ENCODE data around the gene WDR27. TPM values are rescaled to one million over a fixed set of nuclear protein-coding genes. Genes with fewer than 3 reads are reported as not detected.
"Not testable (repeated sequence)": the region's sequence is repeated elsewhere in the genome, so short reads cannot be mapped to it uniquely, and the experiment has no call there.

The WDR27 gene
- total RNA-seq, 1 donor from 2014 or later = 92.7 TPM

DNA sequence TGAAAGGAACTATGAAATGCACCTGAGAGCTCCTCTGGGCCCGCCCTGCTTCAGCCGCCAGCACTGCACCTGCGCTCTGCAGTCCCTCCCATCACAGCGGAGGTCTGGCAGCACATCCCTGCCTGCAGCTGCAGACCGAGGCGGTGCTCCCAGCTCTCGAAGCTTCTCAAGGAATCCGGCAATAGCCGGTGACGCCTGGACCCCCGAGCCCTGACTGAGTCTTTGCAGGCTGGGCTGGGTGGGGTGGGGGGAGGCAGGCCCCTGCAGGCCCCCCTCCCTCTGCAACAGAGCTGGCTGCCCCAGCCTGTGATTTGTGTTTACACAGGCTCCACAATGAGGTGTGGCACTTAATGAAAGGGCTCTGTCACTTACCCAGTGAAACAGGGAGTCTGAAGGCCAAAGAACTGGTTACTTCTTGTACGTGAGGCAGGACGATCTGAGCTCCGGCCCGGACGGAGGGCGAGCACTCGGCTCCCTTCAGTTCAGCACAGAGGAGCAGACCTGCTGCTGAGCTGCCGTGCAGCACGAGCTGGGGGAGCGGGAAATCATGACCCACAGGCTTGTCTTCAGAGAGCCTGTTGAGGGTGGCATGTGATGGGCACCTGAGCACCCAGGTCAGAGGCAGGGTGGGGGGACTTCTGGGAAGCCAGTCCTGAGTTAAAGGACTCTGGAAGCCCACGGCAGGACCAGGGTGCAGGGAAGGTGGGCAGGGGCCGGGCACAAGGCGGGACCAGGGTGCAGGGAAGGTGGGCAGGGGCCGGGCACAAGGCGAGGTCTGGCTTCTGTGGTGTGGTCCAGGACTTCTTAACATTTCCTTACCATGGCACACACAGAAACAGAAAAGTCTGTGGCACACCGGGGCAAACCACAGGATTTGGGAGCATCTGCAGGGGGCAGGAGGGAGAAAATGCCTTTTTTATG is 255.9 kb downstream of the WDR27 start:
- no peak for TF ChIP-seq CTCF (IDR thresholded peaks at IDR 0.05)
- Histone ChIP-seq H3K4me3 (no peak overlapping the region), H3K27ac (no peak overlapping the region), H3K27me3 (no peaks in the 10 kb centered on the region), H3K4me1 (peaks cover 0 to 4% of the 10 kb centered on the region in 2 donors), H3K9me3 (no peaks in the 10 kb centered on the region), H3K36me3 (peaks cover 0 to 2% of the 10 kb centered on the region in 2 donors)
- no peak for DNase-seq (ENCODE audit: low spot score in 2 of 2)
- intact Hi-C loops (cut with DNase I) = no loop called here

DNA sequence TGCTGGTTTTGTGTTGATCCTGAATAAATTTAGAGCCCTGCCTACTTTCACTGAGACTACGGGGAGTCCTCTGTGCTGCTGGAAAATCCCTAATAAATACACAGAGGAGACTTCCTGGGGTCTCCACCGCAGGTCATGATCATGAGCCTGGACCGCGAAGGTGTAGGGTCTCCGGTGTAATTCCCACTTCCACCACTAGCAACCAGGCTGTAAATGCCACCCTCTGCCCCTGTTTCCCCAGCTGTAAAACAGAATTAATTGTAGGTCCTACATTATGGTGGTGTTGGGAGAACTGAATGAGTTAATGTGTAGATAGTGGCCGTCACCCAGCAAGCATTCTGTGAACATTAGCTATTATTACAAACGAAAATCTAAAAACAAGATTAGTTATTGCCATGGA is 256.6 kb downstream of the WDR27 start:
- no peak for DNase-seq (ENCODE audit: low spot score in 2 of 2)
- Histone ChIP-seq H3K27me3 (no peaks in the 10 kb centered on the region), H3K4me3 (no peak overlapping the region), H3K4me1 (no peaks in the 10 kb centered on the region), H3K9me3 (no peaks in the 10 kb centered on the region), H3K27ac (no peak overlapping the region), H3K36me3 (peaks cover 0 to 2% of the 10 kb centered on the region in 2 donors)
- TF ChIP-seq CTCF (IDR thresholded peaks at IDR 0.05) = no peak
- intact Hi-C loops (cut with DNase I) = no loop called here

DNA sequence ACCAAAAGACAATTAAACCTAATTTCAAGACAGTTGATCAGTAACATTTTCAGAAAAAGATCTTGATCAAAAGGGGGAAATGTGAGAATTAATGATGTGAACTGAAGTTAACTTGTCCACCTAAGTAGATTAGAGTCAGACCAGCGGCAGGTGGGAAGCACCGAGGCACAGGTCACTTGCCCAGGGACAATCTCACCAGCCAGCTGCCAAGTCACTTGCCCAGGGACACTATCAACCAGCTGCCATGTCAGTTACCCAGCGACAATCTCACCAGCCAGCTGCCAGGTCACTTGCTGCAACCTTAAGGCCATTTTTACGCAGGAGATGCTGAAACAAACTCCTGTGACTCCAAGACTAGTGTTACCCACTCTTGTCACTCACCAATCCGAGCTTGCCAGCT is 260.5 kb downstream of the WDR27 start:
- intact Hi-C loops (cut with DNase I) = no loop called here
- Histone ChIP-seq H3K36me3 (peaks cover 0 to 2% of the 10 kb centered on the region in 2 donors), H3K4me3 (no peak overlapping the region), H3K27me3 (no peaks in the 10 kb centered on the region), H3K27ac (no peak overlapping the region), H3K9me3 (no peaks in the 10 kb centered on the region), H3K4me1 (no peaks in the 10 kb centered on the region)
- DNase-seq (ENCODE audit: low spot score in 2 of 2) = no peak
- no peak for TF ChIP-seq CTCF (IDR thresholded peaks at IDR 0.05)

GRCh38 chr6:169439710-169440109 is 262.1 kb downstream of the WDR27 start:
- Histone ChIP-seq H3K4me3 (no peak overlapping the region), H3K9me3 (peaks cover 3 to 7% of the 10 kb centered on the region in 2 donors), H3K36me3 (no peaks in the 10 kb centered on the region), H3K27me3 (no peaks in the 10 kb centered on the region), H3K4me1 (no peaks in the 10 kb centered on the region), H3K27ac (no peak overlapping the region)
- intact Hi-C loops (cut with DNase I) = no loop called here
- DNase-seq (ENCODE audit: low spot score in 2 of 2) = no peak
- TF ChIP-seq CTCF (IDR thresholded peaks at IDR 0.05) = no peak

- peaks cover 15 to 50% of the 10 kb centered on the region in 2 donors for H3K9me3 ChIP-seq
These were observed 267.3 kb downstream of the WDR27 start for GRCh38 chr6:169434554-169434953.

GRCh38 chr6:169429001-169429400 is 272.8 kb downstream of the WDR27 start:
- peaks cover 6 to 35% of the 10 kb centered on the region in 2 donors for H3K9me3 ChIP-seq
- no peak overlapping the region for H3K27ac ChIP-seq
- DNase-seq (ENCODE audit: low spot score in 2 of 2) = peak in 1 of 2 donors; percentile 42
- intact Hi-C loops (cut with DNase I) = no loop called here
- TF ChIP-seq CTCF (IDR thresholded peaks at IDR 0.05) = no peak
- no peaks in the 10 kb centered on the region for H3K36me3 ChIP-seq
- no peaks in the 10 kb centered on the region for H3K27me3 ChIP-seq
- peaks cover 0 to 5% of the 10 kb centered on the region in 2 donors for H3K4me1 ChIP-seq
- H3K4me3 ChIP-seq = no peak overlapping the region

More at GRCh38 chr6:169434554-169434953, 267.3 kb downstream of the WDR27 start:
- DNase-seq (ENCODE audit: low spot score in 2 of 2); intact Hi-C loops (cut with DNase I); H3K27me3 ChIP-seq; H3K4me3 ChIP-seq; H3K36me3 ChIP-seq; H3K27ac ChIP-seq; H3K4me1 ChIP-seq: not testable (repeated sequence)
